Endodermal cell (in vitro differentiated cells): Measurements from ENCODE around the gene LMTK2. TPM values are rescaled to one million over a fixed set of nuclear protein-coding genes. Genes with fewer than 3 reads are reported as not detected.

Experiments used
- DNase-seq: peaks from one replicate; pipeline ENCODE4 v3.0.0-alpha.2; 2017
- H3K27ac ChIP-seq: 2 replicates; pipeline ENCODE4 v1.5.1; 2013; ENCODE audit warnings: mild to moderate bottlenecking, low read depth, low read length, moderate library complexity
- H3K27me3 ChIP-seq: 2 replicates; pipeline ENCODE4 v1.6.1; 2013; ENCODE audit warnings: mild to moderate bottlenecking, low read length, moderate library complexity; ENCODE audit not compliant: insufficient read depth, control insufficient read depth, poor library complexity, severe bottlenecking
- H3K36me3 ChIP-seq: 2 replicates; pipeline ENCODE4 v1.7.0; 2013; ENCODE audit warnings: mild to moderate bottlenecking, low read length, moderate library complexity; ENCODE audit not compliant: control insufficient read depth, insufficient read depth
- H3K4me1 ChIP-seq: one replicate; pipeline ENCODE4 v1.7.0; 2013; ENCODE audit warnings: low read length; ENCODE audit not compliant: control insufficient read depth, insufficient read depth
- H3K4me3 ChIP-seq: 2 replicates; pipeline ENCODE4 v1.5.1; 2013; ENCODE audit warnings: mild to moderate bottlenecking, low read length, moderate library complexity
- H3K9ac ChIP-seq: 2 replicates; pipeline ENCODE4 v1.6.1; 2013; ENCODE audit warnings: mild to moderate bottlenecking, low read length, moderate library complexity; ENCODE audit not compliant: poor library complexity, severe bottlenecking; ENCODE audit errors: extremely low read depth
- H3K9me3 ChIP-seq: 2 replicates; pipeline ENCODE4 v1.6.1; 2013; ENCODE audit warnings: mild to moderate bottlenecking, low read length, moderate library complexity; ENCODE audit not compliant: control insufficient read depth
- H3K27ac Mint-ChIP-seq: 2 replicates; pipeline ENCODE4 v1.8.0; 2020; ENCODE audit warnings: mixed read lengths
- H3K27me3 Mint-ChIP-seq: 2 replicates; pipeline ENCODE4 v1.8.0; 2021; ENCODE audit warnings: mild to moderate bottlenecking, mixed read lengths; ENCODE audit not compliant: insufficient read depth
- H3K36me3 Mint-ChIP-seq: 2 replicates; pipeline ENCODE4 v1.8.0; 2020; ENCODE audit warnings: low read depth, mixed read lengths
- H3K4me1 Mint-ChIP-seq: 2 replicates; pipeline ENCODE4 v1.8.0; 2020; ENCODE audit warnings: mixed read lengths
- H3K4me3 Mint-ChIP-seq: 2 replicates; pipeline ENCODE4 v1.8.0; 2020; ENCODE audit warnings: mild to moderate bottlenecking, moderate library complexity, mixed read lengths
- H3K9me3 Mint-ChIP-seq: 2 replicates; pipeline ENCODE4 v1.8.0; 2020; ENCODE audit warnings: mild to moderate bottlenecking, mixed read lengths
- WGBS, 2 experiments: methylation state at CpG; one replicate each; pipeline versions ENCODE4 v1.1.5 to v1.1.7; 2013; ENCODE audit warnings: missing lambda C conversion rate in 2 of 2, mixed read lengths in 1 of 2; ENCODE audit not compliant: insufficient coverage in 1 of 2, insufficient read length in 1 of 2; 5-methylcytosine and 5-hydroxymethylcytosine counted together
- total RNA-seq, 2 donors: library from RNA; stranded (reverse); fragmentation: NEBNext Ultra II Directional in 1 of 2; extraction: Animal tissue kit (Norgen Biotek cat#: 25700) in 1 of 2; gene quantifications; 2 replicates in 1 of 2; 3 replicates in 1 of 2; pipeline ENCODE4 v1.2.1, GENCODE V29; 2021
- TF ChIP-seq, protein P1 (sequence below): fragments of 200-600 bp; sonication (generic); conservative IDR thresholded peaks from 2 replicates; pipeline ENCODE4 v1.5.0; 2021; ENCODE audit warnings: antibody characterized with exemption, mild to moderate bottlenecking

The LMTK2 gene
- total RNA-seq, 2 donors from 2014 or later, result 23.5 to 25.6 TPM

DNA sequence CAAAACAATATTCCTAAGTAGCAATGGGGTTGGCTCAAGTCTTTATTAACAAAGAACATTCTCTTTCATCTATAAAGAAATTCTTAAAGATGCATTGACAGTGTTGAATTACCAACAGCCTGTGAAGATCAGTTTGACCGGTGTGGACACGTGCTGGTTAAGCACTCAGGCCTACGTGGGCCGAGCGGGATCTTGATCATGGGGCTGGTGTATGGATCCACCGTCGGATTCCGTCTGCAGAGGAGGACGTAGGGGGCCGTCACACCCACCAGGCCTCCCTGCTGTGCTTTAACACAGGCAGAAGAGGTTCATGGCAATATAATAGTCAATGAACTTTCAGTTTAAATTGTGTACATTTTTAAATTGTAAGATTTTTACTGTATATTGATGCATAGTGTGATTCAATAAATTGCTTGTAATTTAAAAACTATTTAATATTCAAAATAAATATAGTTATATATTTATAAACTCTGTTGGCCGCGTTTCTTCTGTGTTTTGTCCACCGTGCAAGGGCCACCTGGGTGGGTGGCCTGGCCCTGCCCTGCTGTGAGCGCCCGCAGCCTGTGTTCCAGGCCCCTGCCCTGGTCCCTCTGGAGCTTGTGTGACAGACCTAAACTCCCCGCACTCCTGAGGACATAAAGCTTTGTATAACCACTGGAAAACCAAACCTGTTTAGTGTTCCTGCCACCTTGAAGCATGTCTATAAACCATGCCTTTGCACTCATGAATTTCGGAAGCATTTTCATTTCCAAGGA is 102.7 kb downstream of the LMTK2 start:
- H3K27ac ChIP-seq, result no peak overlapping the region
- H3K27me3 ChIP-seq, result no peaks in the 10 kb centered on the region
- H3K4me1 ChIP-seq, result no peaks in the 10 kb centered on the region
- peaks cover 20% of the 10 kb centered on the region for H3K36me3 Mint-ChIP-seq
- H3K9me3 Mint-ChIP-seq, result no peaks in the 10 kb centered on the region
- TF ChIP-seq, protein P1, sequence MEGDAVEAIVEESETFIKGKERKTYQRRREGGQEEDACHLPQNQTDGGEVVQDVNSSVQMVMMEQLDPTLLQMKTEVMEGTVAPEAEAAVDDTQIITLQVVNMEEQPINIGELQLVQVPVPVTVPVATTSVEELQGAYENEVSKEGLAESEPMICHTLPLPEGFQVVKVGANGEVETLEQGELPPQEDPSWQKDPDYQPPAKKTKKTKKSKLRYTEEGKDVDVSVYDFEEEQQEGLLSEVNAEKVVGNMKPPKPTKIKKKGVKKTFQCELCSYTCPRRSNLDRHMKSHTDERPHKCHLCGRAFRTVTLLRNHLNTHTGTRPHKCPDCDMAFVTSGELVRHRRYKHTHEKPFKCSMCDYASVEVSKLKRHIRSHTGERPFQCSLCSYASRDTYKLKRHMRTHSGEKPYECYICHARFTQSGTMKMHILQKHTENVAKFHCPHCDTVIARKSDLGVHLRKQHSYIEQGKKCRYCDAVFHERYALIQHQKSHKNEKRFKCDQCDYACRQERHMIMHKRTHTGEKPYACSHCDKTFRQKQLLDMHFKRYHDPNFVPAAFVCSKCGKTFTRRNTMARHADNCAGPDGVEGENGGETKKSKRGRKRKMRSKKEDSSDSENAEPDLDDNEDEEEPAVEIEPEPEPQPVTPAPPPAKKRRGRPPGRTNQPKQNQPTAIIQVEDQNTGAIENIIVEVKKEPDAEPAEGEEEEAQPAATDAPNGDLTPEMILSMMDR, result no peak
- DNase-seq, result no peak
- no peaks in the 10 kb centered on the region for H3K9me3 ChIP-seq
- H3K9ac ChIP-seq, result no peak overlapping the region
- peaks cover 12% of the 10 kb centered on the region for H3K36me3 ChIP-seq
- peaks cover 2% of the 10 kb centered on the region for H3K27me3 Mint-ChIP-seq
- WGBS, 2 experiments, result 94% methylated on average over 16 to 17 of the region's 17 CpGs
- H3K4me3 Mint-ChIP-seq, result peak overlapping the region; percentile 51
- H3K27ac Mint-ChIP-seq, result no peak overlapping the region
- H3K4me3 ChIP-seq, result no peak overlapping the region
- no peaks in the 10 kb centered on the region for H3K4me1 Mint-ChIP-seq

DNA sequence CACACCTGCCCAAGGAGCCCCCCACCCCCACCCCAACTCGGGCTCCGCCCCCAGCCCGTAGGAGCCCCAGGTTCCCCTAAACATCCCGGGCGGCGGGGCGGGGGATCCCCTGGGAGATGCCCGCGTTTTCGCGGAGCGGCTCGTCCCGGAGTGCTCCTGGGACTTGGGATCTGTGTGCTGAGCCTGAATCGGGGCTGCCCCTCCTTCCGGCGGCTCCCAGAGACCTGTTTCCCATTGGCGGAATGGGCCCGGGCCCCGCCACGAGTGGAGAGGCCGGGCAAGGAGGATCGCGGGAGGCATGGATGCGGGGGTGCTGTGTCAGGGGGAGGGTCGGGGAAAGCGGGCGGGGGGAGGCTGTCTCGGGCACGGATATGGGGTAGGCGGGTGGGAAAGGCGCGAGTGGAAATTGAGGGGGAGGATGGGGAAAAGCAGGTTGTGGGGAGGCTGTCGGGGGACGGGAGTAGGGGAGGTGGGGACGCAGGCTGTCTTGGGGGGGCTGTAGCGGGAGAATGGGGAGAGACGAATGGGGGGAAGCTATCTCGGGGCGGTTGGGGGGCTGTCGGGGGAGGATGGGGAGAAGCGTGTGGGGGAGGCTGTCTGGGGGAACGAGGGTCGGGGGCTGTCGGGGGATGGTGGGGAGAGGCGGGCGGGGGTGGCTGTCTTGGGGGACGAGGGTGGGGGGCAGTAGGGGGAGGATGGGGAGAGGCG is 104.0 kb downstream of the LMTK2 start:
- Mint-ChIP-seq H3K27me3 (peaks cover 2% of the 10 kb centered on the region), H3K4me3 (peak overlapping the region; percentile 51), H3K36me3 (peaks cover 12% of the 10 kb centered on the region), H3K4me1 (no peaks in the 10 kb centered on the region), H3K27ac (no peak overlapping the region), H3K9me3 (no peaks in the 10 kb centered on the region)
- Histone ChIP-seq H3K9ac (no peak overlapping the region), H3K9me3 (no peaks in the 10 kb centered on the region), H3K27me3 (no peaks in the 10 kb centered on the region), H3K27ac (no peak overlapping the region), H3K4me3 (no peak overlapping the region), H3K4me1 (no peaks in the 10 kb centered on the region), H3K36me3 (peaks cover 11% of the 10 kb centered on the region)
- 14% methylated on average over 34 of the region's 49 CpGs; no CpG with 5 or more reads in 1 of the 2 experiments for WGBS, 2 experiments
- TF ChIP-seq, protein P1, result no peak
- DNase-seq, result peak; percentile 85

DNA sequence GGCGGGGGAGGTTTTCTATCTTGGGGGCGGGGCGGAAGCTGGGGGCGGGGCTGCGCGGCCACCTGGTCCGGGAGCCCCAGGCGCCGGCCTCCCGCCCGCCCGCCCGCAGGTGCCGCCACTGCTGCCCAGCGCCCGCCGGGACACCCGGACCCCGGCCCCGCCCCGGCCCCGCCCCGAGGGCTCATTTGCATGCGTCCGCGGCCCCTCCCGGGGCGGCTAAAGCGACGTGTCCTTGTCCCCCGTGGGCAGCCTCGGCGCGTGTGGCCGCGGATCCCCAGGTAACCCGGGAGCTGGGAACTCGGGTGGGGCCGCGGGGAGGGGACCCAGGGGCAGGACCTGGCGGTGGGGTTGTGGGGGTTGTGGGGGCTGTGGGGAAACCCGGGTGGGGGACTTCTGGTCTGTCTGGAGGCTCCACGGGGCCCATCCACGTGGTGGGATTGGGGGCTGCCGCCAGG is 104.6 kb downstream of the LMTK2 start, which contains the start of gene BHLHA15:
Gene BHLHA15, plus strand, starts transcription at position 219 of the 455 bp plus-strand sequence. CDS start 871 bp downstream, outside the sequence.
- Histone ChIP-seq H3K9ac (no peak within 1 kb of the TSS), H3K4me3 (no peak within 1 kb of the TSS), H3K27me3 (no peaks in the 10 kb centered on the region), H3K27ac (no peak within 1 kb of the TSS), H3K36me3 (peaks cover 6% of the 10 kb centered on the region), H3K4me1 (no peaks in the 10 kb centered on the region), H3K9me3 (no peaks in the 10 kb centered on the region)
- Mint-ChIP-seq H3K9me3 (no peaks in the 10 kb centered on the region), H3K4me3 (peak within 1 kb of the TSS; percentile 52), H3K27me3 (peaks cover 2% of the 10 kb centered on the region), H3K27ac (no peak within 1 kb of the TSS), H3K4me1 (no peaks in the 10 kb centered on the region), H3K36me3 (peaks cover 7% of the 10 kb centered on the region)
- DNase-seq, result peak; percentile 81
- TF ChIP-seq, protein P1, result no peak
- 5 to 35% methylated on average over 4 to 40 of the region's 45 CpGs for WGBS, 2 experiments
